ENCODE data around the gene RBMS3. TPM values are rescaled to one million over a fixed set of nuclear protein-coding genes. Genes with fewer than 3 reads are reported as not detected.

RBMS3 gene
- total RNA-seq, 1 experiment from 2014 or later = 5.9 TPM

GRCh38 chr3:30011237-30011803, 730.4 kb downstream of the RBMS3 start:
- H3K4me1 ChIP-seq (ENCODE audit: insufficient read depth, low read length, poor library complexity, severe bottlenecking) = peaks cover 32% of the 10 kb centered on the region
- H3K27me3 ChIP-seq (replicated peaks; ENCODE audit: insufficient read depth, low read depth, low read length, poor library complexity) = no peaks in the 10 kb centered on the region
- intact Hi-C loops (cut with micrococcal nuclease; ENCODE audit: unreplicated experiment) = loop anchor here (10.0 kb wide), 1 partner anchor 1123 kb away; no protein-coding TSS in a partner anchor
- CTCF ChIA-PET = no interaction called here
- H3K27ac ChIP-seq (ENCODE audit: low read depth, low read length, poor library complexity, severe bottlenecking) = no peak overlapping the region
- no peak for DNase-seq (ENCODE audit: low spot score)
- no TSS peak for BruUV-seq (replicated peaks)
- POLR2A ChIA-PET (ENCODE audit: low non-redundant PET) = no interaction called here
- no peaks in the 10 kb centered on the region for H3K9me3 ChIP-seq (ENCODE audit: low read depth, low read length, poor library complexity, severe bottlenecking)
- no peak for TF ChIP-seq CTCF (conservative IDR thresholded peaks at IDR 0.05; ENCODE audit: low read depth, low read length)
- no peak for TF ChIP-seq EZH2 (IDR thresholded peaks at IDR 0.05; ENCODE audit: borderline replicate concordance, low read depth, low read length, poor library complexity, severe bottlenecking)
- H3K4me3 ChIP-seq (ENCODE audit: low read depth, low read length, poor library complexity, severe bottlenecking) = no peak overlapping the region
- no peaks in the 10 kb centered on the region for H3K36me3 ChIP-seq (ENCODE audit: insufficient read depth, low read length, poor library complexity, severe bottlenecking)

GRCh38 chr3:30012941-30013543, 732.2 kb downstream of the RBMS3 start:
- BruUV-seq (replicated peaks) = no TSS peak
- POLR2A ChIA-PET (ENCODE audit: low non-redundant PET) = no interaction called here
- TF ChIP-seq CTCF (conservative IDR thresholded peaks at IDR 0.05; ENCODE audit: low read depth, low read length) (peak; percentile 87), EZH2 (IDR thresholded peaks at IDR 0.05; ENCODE audit: borderline replicate concordance, low read depth, low read length, poor library complexity, severe bottlenecking) (no peak)

GRCh38 chr3:30017901-30018300, 737.0 kb downstream of the RBMS3 start:
- TF ChIP-seq CTCF (conservative IDR thresholded peaks at IDR 0.05; ENCODE audit: low read depth, low read length) = no peak
- no peak for TF ChIP-seq EZH2 (IDR thresholded peaks at IDR 0.05; ENCODE audit: borderline replicate concordance, low read depth, low read length, poor library complexity, severe bottlenecking)
- ChIA-PET POLR2A (ENCODE audit: low non-redundant PET) (no interaction called here), CTCF (no interaction called here)
- Histone ChIP-seq H3K27me3 (replicated peaks; ENCODE audit: insufficient read depth, low read depth, low read length, poor library complexity) (no peaks in the 10 kb centered on the region), H3K27ac (ENCODE audit: low read depth, low read length, poor library complexity, severe bottlenecking) (no peak overlapping the region), H3K4me1 (ENCODE audit: insufficient read depth, low read length, poor library complexity, severe bottlenecking) (peaks cover 13% of the 10 kb centered on the region), H3K36me3 (ENCODE audit: insufficient read depth, low read length, poor library complexity, severe bottlenecking) (no peaks in the 10 kb centered on the region), H3K4me3 (ENCODE audit: low read depth, low read length, poor library complexity, severe bottlenecking) (no peak overlapping the region), H3K9me3 (ENCODE audit: low read depth, low read length, poor library complexity, severe bottlenecking) (no peaks in the 10 kb centered on the region)
- DNase-seq (ENCODE audit: low spot score) = no peak
- intact Hi-C loops (cut with micrococcal nuclease; ENCODE audit: unreplicated experiment) = loop anchor here (10.0 kb wide), 1 partner anchor 1117 kb away; no protein-coding TSS in a partner anchor
- BruUV-seq (replicated peaks) = no TSS peak

More at GRCh38 chr3:30012941-30013543, 732.2 kb downstream of the RBMS3 start:
- CTCF ChIA-PET = interaction anchor here (0.5 to 1.9 kb wide), 6 partner anchors 29 to 1159 kb away, joined by 3 to 13 read pairs (median 4); no protein-coding TSS in a partner anchor
- Histone ChIP-seq H3K27me3 (replicated peaks; ENCODE audit: insufficient read depth, low read depth, low read length, poor library complexity) (no peaks in the 10 kb centered on the region), H3K4me1 (ENCODE audit: insufficient read depth, low read length, poor library complexity, severe bottlenecking) (peaks cover 24% of the 10 kb centered on the region), H3K9me3 (ENCODE audit: low read depth, low read length, poor library complexity, severe bottlenecking) (no peaks in the 10 kb centered on the region), H3K36me3 (ENCODE audit: insufficient read depth, low read length, poor library complexity, severe bottlenecking) (no peaks in the 10 kb centered on the region), H3K4me3 (ENCODE audit: low read depth, low read length, poor library complexity, severe bottlenecking) (no peak overlapping the region), H3K27ac (ENCODE audit: low read depth, low read length, poor library complexity, severe bottlenecking) (no peak overlapping the region)
- peak; percentile 92 for DNase-seq (ENCODE audit: low spot score)
- intact Hi-C loops (cut with micrococcal nuclease; ENCODE audit: unreplicated experiment) = loop anchor here (1.0 to 10.0 kb wide), 4 partner anchors 186 to 1122 kb away; no protein-coding TSS in a partner anchor

Data from A673 (cell line).